T-cell (primary cell): ENCODE results near the gene NME2. TPM values are rescaled to one million over a fixed set of nuclear protein-coding genes. Genes with fewer than 3 reads are reported as not detected.

ENCODE experiments used
- ATAC-seq, 4 experiments: fragments of 200-7000 bp in 3 of 4; fragments of 150-1000 bp in 1 of 4; cut with Tn5 transposase; replicated peaks in 1 of 4; 1 replicate in 3 of 4; 2 replicates in 1 of 4; pipeline ENCODE4 v1.10.0; 2021; ENCODE audit warnings: moderate library complexity in 3 of 4, mild to moderate bottlenecking in 2 of 4, moderate number of reproducible peaks in 1 of 4
- CTCF ChIA-PET, 2 donors: fragments of 300-600 bp; sonication (Branson Sonifier 250); formaldehyde crosslinking; loops; one replicate each; lab custom pipeline; 2022; ENCODE audit warnings: antibody characterized with exemption in 2 of 2; lab: Charles Lee
- POLR2A ChIA-PET, 2 donors: fragments of 300-600 bp; sonication (Branson Sonifier 250); formaldehyde crosslinking; loops; one replicate each; lab custom pipeline; 2022; ENCODE audit warnings: antibody characterized with exemption in 2 of 2; lab: Charles Lee
- DNase-seq, 35 experiments: peaks; one replicate each; pipeline versions ENCODE4 v3.0.0 to v3.0.0-alpha.2; 2013 to 2023
- H3K27ac ChIP-seq: one replicate; pipeline ENCODE4 v1.5.1; 2013; ENCODE audit warnings: low read length
- H3K27me3 ChIP-seq, 2 experiments: replicated peaks in 1 of 2; 1 replicate in 1 of 2; 2 replicates in 1 of 2; pipeline versions ENCODE4 v1.6.1 to v1.7.0; 2013; ENCODE audit warnings: low read length in 1 of 2, mixed read lengths in 1 of 2; ENCODE audit not compliant: control insufficient read depth in 2 of 2, insufficient read depth in 2 of 2; ENCODE audit errors: extremely low read depth in 1 of 2
- H3K36me3 ChIP-seq, 2 donors: 1 replicate in 1 of 2; 2 replicates in 1 of 2; pipeline versions ENCODE4 v1.6.1 to v1.7.0; 2013; ENCODE audit warnings: low read length in 1 of 2; ENCODE audit not compliant: control insufficient read depth in 2 of 2, insufficient read depth in 1 of 2; ENCODE audit errors: extremely low read depth in 1 of 2
- H3K4me1 ChIP-seq, 2 experiments: 1 replicate in 1 of 2; 2 replicates in 1 of 2; pipeline versions ENCODE4 v1.6.1 to v1.7.0; 2013; ENCODE audit warnings: low read length in 2 of 2, mixed read lengths in 1 of 2; ENCODE audit not compliant: insufficient read depth in 2 of 2, control insufficient read depth in 1 of 2; ENCODE audit errors: extremely low read depth in 1 of 2
- H3K4me3 ChIP-seq, 2 donors: 1 replicate in 1 of 2; 2 replicates in 1 of 2; pipeline versions ENCODE4 v1.5.1 to v1.7.0; 2013; ENCODE audit warnings: mild to moderate bottlenecking in 2 of 2, low read length in 1 of 2, moderate library complexity in 1 of 2; ENCODE audit not compliant: control insufficient read depth in 1 of 2; ENCODE audit errors: extremely low read depth in 1 of 2
- H3K9me3 ChIP-seq: 2 replicates; pipeline ENCODE4 v1.7.0; 2013
- H3K27ac Mint-ChIP-seq, 2 donors: one replicate each; pipeline ENCODE4 v1.8.0; 2020 to 2021; ENCODE audit warnings: mild to moderate bottlenecking in 2 of 2, mixed read lengths in 2 of 2
- H3K27me3 Mint-ChIP-seq, 2 donors: one replicate each; pipeline ENCODE4 v1.8.0; 2021 to 2022; ENCODE audit warnings: mixed read lengths in 2 of 2
- H3K36me3 Mint-ChIP-seq: one replicate; pipeline ENCODE4 v1.8.0; 2021; ENCODE audit warnings: mixed read lengths
- H3K4me1 Mint-ChIP-seq, 3 donors: one replicate each; pipeline ENCODE4 v1.8.0; 2020 to 2022; ENCODE audit warnings: mixed read lengths in 3 of 3, mild to moderate bottlenecking in 1 of 3
- H3K4me3 Mint-ChIP-seq, 3 donors: one replicate each; pipeline ENCODE4 v1.8.0; 2020 to 2022; ENCODE audit warnings: mild to moderate bottlenecking in 3 of 3, mixed read lengths in 3 of 3, moderate library complexity in 3 of 3
- H3K9me3 Mint-ChIP-seq, 3 donors: one replicate each; pipeline ENCODE4 v1.8.0; 2020 to 2022; ENCODE audit warnings: mixed read lengths in 3 of 3
- WGBS: methylation state at CpG from one replicate; pipeline ENCODE4 v1.1.5; 2013; ENCODE audit warnings: missing lambda C conversion rate; ENCODE audit not compliant: insufficient coverage; 5-methylcytosine and 5-hydroxymethylcytosine counted together
- total RNA-seq, 35 experiments: library from RNA in 6 of 35; stranded (reverse) in 6 of 35; fragments of 120-200 nt in 1 of 35; gene quantifications; one replicate each; pipeline versions ENCODE4 v1.2.1 to v1.2.4 and lab custom pipeline; 2013 to 2026

NME2 gene
- total RNA-seq, 5 donors from 2014 or later (not counting 1 experiment from before 2014, with no cell fraction given), result 162 to 290 (median 201) TPM

DNA sequence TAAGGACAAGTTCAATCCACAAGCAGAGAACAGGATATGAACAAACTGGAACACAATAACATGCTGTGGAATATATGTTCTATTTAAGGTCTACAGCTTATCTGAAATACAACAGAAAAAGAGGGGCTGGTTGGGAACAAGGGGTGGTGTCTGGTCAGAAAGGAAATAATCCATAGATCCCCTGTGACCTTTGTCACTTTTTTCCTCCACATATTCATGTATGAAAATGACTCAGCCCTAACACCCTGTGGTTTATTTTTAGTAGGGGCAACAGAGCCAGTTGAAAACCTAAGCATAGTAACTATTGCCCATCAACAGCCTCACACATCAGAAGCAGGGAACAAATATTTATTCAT is 33.3 kb upstream of the NME2 start:
- POLR2A ChIA-PET, result no interaction called here
- no peak overlapping the region for H3K27ac ChIP-seq
- Mint-ChIP-seq H3K9me3 (no peaks in the 10 kb centered on the region), H3K27me3 (peaks cover 0 to 2% of the 10 kb centered on the region in 2 donors), H3K4me3 (no peak overlapping the region), H3K36me3 (no peaks in the 10 kb centered on the region), H3K4me1 (no peaks in the 10 kb centered on the region), H3K27ac (no peak overlapping the region)
- CTCF ChIA-PET, result no interaction called here
- peaks cover 0 to 2% of the 10 kb centered on the region in 2 experiments for H3K27me3 ChIP-seq
- no peak for DNase-seq
- no peaks in the 10 kb centered on the region for H3K36me3 ChIP-seq
- H3K4me1 ChIP-seq, result no peaks in the 10 kb centered on the region
- H3K9me3 ChIP-seq, result no peaks in the 10 kb centered on the region
- ATAC-seq, result no peak
- no peak overlapping the region for H3K4me3 ChIP-seq

DNA sequence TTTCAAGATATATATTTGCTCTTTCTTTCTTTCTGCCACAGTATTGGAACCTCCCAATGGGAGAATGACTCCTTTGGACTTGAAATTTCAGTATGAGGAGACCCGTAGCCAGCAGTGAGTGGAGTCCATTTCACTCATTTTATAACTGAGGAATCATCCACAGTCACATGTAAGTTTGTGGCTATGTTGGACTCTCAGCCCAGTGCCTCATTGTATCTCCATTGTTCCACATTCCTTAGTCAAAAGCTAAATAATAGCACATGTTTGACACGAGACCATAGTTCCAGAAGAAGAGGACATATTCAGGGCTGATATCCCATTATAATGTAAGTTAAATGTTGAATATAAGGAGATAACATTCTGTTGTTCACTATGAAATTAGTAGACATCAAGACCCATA is 32.8 kb upstream of the NME2 start:
- POLR2A ChIA-PET, result no interaction called here
- no peaks in the 10 kb centered on the region for H3K36me3 Mint-ChIP-seq
- CTCF ChIA-PET, result no interaction called here

DNA sequence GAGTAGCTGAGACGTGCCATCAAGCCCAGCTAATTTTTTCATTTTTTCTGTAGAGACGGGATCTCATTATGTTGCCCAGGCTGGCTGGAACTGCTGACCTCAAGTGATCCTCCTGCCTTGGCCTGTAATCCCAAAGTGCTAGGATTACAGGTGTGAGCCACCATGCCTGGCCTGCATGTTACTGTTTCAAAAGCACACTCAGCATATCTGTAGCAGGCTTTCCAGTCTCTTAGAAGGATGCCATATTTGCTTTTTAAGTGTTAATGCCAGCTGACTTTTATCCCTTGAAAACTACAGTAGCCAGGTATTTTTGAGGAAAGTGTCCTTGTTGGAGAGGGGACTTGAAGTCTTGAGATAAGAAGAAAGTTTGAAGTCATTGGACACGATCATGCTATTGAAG is 30.3 kb upstream of the NME2 start:
- Mint-ChIP-seq H3K9me3 (no peaks in the 10 kb centered on the region), H3K36me3 (no peaks in the 10 kb centered on the region), H3K4me3 (no peak overlapping the region), H3K4me1 (no peaks in the 10 kb centered on the region), H3K27ac (no peak overlapping the region), H3K27me3 (peaks cover 0 to 2% of the 10 kb centered on the region in 2 donors)
- Histone ChIP-seq H3K4me1 (no peaks in the 10 kb centered on the region), H3K9me3 (no peaks in the 10 kb centered on the region), H3K27ac (no peak overlapping the region), H3K36me3 (no peaks in the 10 kb centered on the region), H3K4me3 (no peak overlapping the region), H3K27me3 (no peaks in the 10 kb centered on the region)
- DNase-seq, result no peak
- ChIA-PET POLR2A (no interaction called here), CTCF (interaction anchor here (0.6 to 1.2 kb wide), 2 partner anchors 11 to 110 kb away, joined by 3 to 5 read pairs; no protein-coding TSS in a partner anchor)
- ATAC-seq, result no peak
- 92% methylated on average over 3 of the region's 3 CpGs for WGBS

More for the DNA sequence above, 32.8 kb upstream of the NME2 start:
- Mint-ChIP-seq H3K4me1 (no peaks in the 10 kb centered on the region), H3K9me3 (no peaks in the 10 kb centered on the region), H3K4me3 (no peak overlapping the region), H3K27me3 (peaks cover 0 to 2% of the 10 kb centered on the region in 2 donors), H3K27ac (no peak overlapping the region)
- Histone ChIP-seq H3K27me3 (peaks cover 0 to under 1% of the 10 kb centered on the region in 2 experiments), H3K27ac (no peak overlapping the region), H3K4me3 (no peak overlapping the region), H3K9me3 (no peaks in the 10 kb centered on the region), H3K4me1 (no peaks in the 10 kb centered on the region), H3K36me3 (no peaks in the 10 kb centered on the region)
- ATAC-seq (no peak), DNase-seq (no peak)
- no CpG with 5 or more reads among the region's 2 CpGs for WGBS

DNA sequence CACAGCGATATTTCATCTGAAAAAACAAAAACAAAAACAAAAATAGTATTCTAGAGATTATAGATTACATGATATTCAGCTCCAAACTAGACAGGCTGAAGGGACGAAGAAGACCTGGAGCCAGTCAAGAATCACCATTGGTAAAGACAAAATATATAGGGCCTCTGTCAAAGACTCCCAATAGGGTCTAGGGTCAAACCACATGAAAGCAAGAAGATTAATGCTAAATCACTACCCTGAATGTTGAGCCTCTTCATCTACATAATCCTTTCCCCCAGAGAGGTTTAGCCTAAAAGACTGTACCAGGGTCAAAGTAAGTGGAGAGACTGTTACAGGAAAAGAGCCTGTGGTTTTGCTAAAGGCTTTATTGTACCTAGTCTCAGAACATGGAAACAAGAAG is 23.6 kb upstream of the NME2 start:
- ChIA-PET POLR2A (no interaction called here), CTCF (no interaction called here)
- Mint-ChIP-seq H3K9me3 (no peaks in the 10 kb centered on the region), H3K36me3 (no peaks in the 10 kb centered on the region), H3K27me3 (no peaks in the 10 kb centered on the region), H3K4me3 (no peak overlapping the region), H3K27ac (no peak overlapping the region), H3K4me1 (no peaks in the 10 kb centered on the region)
- Histone ChIP-seq H3K27me3 (no peaks in the 10 kb centered on the region), H3K4me1 (no peaks in the 10 kb centered on the region), H3K9me3 (no peaks in the 10 kb centered on the region), H3K36me3 (no peaks in the 10 kb centered on the region), H3K4me3 (no peak overlapping the region), H3K27ac (no peak overlapping the region)
- no CpG with 5 or more reads among the region's 2 CpGs for WGBS
- DNase-seq (no peak), ATAC-seq (no peak)

DNA sequence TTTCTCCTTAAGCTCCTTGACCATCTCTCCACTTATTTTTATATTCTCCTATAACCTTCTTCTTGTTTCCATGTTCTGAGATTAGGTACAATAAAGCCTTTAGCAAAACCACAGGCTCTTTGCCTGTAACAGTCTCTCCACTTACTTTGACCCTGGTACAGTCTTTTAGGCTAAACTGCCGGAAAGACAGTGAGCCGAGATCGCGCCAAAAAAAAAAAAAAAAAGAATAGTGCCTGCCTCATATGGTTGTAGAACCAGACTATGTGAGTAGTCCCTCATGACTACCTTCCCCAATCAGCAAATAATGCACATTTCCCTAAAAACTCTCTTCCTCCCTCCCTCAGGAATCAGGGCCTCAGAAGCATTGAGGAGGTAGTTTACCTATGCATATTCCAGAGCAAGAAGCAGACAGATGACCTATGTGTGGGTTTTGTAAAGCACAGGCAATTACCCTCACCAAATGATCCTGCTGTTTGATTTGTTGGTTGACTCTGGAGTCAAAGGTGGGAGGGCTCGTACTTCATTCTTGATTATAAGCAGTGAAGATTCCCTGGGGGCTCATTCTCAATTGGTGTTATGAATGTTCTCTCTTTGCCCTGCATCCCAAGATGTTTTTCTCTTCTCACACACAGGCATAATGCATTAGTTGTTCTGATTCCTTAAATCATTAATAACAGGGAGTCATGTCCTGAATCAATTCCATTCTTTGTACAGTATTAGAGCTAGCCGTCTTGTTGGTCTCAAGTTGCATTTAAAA is 21.8 kb upstream of the NME2 start:
- H3K36me3 Mint-ChIP-seq, result no peaks in the 10 kb centered on the region
- Histone ChIP-seq H3K4me3 (no peak overlapping the region), H3K27ac (no peak overlapping the region), H3K27me3 (no peaks in the 10 kb centered on the region), H3K9me3 (no peaks in the 10 kb centered on the region), H3K4me1 (no peaks in the 10 kb centered on the region), H3K36me3 (no peaks in the 10 kb centered on the region)
- H3K27me3 Mint-ChIP-seq, result no peaks in the 10 kb centered on the region
- H3K9me3 Mint-ChIP-seq, result no peaks in the 10 kb centered on the region
- no peak overlapping the region for H3K4me3 Mint-ChIP-seq
- no peaks in the 10 kb centered on the region for H3K4me1 Mint-ChIP-seq
- no peak for ATAC-seq
- CTCF ChIA-PET, result no interaction called here
- no peak for DNase-seq
- POLR2A ChIA-PET, result no interaction called here
- no peak overlapping the region for H3K27ac Mint-ChIP-seq
- 89% methylated on average over 1 of the region's 6 CpGs for WGBS

DNA sequence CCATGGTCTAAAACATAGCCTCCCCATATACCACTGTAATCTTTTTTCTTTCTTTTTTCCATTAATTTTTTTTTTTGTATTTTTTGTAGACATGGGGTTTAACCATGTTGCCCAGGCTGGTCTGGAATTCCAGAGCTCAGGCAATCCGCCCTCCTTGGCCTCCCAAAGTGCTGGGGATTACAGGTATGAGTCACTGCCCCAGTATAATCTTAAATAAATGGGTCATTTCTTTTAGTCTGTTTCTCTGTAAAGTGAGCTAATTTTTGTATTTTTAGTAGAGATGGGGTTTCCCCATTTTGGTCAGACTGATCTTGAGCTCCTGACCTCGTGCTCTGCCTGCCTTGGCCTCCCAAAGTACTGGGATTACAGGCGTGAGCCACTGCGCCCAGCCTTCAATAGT is 18.6 kb upstream of the NME2 start:
- H3K4me1 Mint-ChIP-seq, result no peaks in the 10 kb centered on the region
- DNase-seq (no peak), ATAC-seq (no peak)
- ChIA-PET CTCF (interaction anchor here in 1 of 2 donors (0.9 kb wide), 1 partner anchor 9 kb away, joined by 3 read pairs; no protein-coding TSS in a partner anchor), POLR2A (no interaction called here)
- Histone ChIP-seq H3K27me3 (no peaks in the 10 kb centered on the region), H3K4me1 (peaks cover 1 to 2% of the 10 kb centered on the region in 2 experiments), H3K9me3 (no peaks in the 10 kb centered on the region), H3K4me3 (no peak overlapping the region), H3K27ac (no peak overlapping the region), H3K36me3 (no peaks in the 10 kb centered on the region)
- H3K27ac Mint-ChIP-seq, result no peak overlapping the region
- no peak overlapping the region for H3K4me3 Mint-ChIP-seq
- WGBS, result 0% methylated on average over 1 of the region's 4 CpGs
- H3K36me3 Mint-ChIP-seq, result no peaks in the 10 kb centered on the region
- H3K27me3 Mint-ChIP-seq, result no peaks in the 10 kb centered on the region
- H3K9me3 Mint-ChIP-seq, result no peaks in the 10 kb centered on the region
